NCI-H2196 treated with DMSO at 0.1 percent for 48 hours (cell line): ENCODE results near the gene MAML2.

Source experiments
- DNase-seq: peaks from one replicate; lab custom pipeline; 2025; ENCODE audit not compliant: unreplicated experiment; lab: John Stamatoyannopoulos, UW

MAML2 gene

GRCh38 chr11:96021901-96022650 lies 320.9 kb downstream of the MAML2 start:
- no peak for DNase-seq

DNA sequence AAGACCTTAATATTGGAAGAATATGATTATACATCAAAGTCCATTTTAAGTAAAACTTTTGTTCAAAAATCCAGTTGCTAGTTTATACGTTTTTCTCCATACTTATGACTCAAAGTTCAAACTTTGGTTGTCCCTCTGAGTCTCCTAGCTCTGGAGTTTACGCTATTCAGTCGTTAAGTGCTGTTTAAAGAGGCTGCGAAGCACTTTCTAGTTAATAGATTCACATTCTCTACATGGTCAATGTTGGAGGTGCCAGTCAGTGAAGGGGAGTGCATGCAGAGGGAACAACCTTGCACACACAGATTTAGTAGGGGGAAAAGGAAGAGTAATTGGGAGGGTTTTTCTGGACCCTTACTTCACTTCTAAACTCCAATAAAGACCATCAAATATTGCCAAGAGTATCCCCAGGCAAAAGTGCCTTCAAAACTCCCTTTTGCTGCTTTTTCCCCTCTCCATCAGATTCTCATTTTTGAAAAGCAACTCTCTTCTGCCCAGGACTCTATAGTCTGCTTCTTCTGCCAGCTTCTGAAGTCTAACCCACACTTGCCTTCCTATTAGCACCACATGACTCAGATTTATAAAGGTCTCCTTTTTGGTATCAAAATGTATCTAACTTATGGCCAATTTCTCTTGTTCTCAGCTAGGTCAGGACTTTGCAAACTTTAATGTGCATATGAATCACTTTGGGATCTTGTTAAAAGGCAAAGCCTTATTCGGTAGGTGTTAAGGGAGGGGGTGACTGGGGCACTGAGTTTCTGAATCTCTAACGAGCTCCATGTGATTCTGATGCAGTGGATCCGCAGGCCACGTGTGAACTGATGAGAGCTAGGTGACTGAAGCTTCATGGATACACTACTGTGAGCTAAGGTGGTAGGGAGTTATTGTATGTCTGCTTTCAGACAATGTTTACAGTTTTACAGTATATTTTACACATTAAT lies 322.9 kb downstream of the MAML2 start:
- no peak for DNase-seq

- DNase-seq: no peak
Observed at GRCh38 chr11:96019281-96019680, 323.7 kb downstream of the MAML2 start.

DNA sequence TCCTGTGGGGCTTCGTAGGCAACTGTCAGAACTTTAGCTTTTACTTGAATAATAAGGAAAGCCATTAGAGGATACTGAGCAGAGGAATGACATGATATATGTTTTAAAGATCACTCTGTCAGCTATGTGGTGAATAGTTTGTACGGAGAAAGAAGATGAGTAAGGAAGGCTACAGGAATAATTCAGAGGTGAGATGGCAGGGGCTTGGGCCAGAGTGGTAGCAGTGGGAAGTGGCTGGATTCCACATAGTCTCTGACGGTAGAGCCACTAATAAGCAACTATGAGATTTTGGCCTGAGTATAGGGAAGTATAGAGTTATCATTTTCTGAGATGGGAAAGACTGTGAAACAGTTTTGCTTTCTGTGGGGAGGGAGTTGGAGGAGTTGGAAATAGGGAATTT lies 325.1 kb downstream of the MAML2 start:
- DNase-seq: no peak

GRCh38 chr11:96016978-96017502 lies 326.0 kb downstream of the MAML2 start:
- DNase-seq: no peak

DNA sequence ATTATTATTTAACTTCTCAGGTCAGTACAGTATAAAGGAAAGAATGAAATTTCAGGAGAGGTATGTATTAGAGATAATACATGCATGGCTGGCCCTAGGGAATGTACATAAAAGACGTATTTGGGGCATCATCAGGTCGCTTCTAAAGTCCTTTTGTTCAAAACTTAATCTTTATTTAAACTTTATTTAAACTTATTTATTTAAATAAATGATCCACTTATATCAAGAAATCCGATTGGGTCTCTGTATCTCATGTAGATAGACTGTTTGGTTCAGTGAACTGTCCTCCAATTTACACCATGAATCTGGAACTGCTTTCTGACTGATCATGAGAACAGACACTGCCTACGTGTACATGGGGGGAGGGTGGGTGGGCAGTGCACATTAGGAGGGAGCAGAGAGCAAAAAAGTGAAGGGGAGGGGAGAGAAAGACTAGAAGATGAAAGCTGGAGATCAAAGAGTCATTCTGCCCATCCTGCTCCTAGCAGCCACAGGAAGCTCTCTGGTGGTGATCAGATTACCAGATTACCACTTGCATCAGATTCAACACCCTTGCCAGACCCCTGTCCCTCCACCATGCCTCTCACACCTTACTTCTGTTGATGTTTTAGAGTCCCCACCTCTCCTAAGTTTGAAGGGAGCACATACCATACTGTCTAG lies 327.0 kb downstream of the MAML2 start:
- no peak for DNase-seq

- DNase-seq: no peak
Observed at GRCh38 chr11:96014217-96014616, 328.8 kb downstream of the MAML2 start.

DNA sequence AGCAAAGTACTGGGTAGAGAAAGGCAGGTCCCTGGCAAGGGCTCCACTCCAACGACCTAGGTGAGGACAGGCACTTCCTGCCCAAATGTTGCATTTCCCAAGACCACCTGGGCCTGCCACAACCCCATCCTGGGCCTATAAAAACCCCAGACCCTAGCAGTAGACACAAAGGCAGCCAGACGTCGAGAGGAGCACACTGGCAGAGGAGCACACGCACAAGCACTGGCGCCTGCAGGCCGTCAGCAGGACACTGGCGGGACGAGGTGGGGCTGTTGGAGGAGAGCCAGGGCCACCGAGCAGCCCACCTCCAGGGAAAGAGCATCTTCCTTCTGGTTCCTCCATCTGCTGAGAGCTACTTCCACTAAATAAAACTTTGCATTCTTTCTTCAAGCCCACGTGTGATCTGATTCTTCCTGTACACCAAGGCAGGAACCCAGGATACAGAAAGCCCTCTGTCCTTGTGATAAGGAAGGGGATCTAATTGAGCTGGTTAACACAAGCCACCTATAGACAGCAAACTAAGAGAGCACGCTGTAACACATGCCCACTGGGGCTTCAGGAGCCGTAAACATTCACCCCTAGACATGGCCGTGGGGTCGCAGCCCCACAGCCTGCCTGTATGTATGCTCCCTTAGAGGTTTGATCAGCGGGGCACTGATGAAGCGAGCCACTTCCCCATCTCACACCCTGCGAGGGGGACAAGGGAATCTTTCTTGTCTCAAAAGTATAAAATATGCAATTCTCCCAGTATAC lies 329.4 kb downstream of the MAML2 start:
- no peak for DNase-seq

- DNase-seq: no peak
Observed at GRCh38 chr11:96012086-96012824, 330.7 kb downstream of the MAML2 start.

- no peak for DNase-seq
Observed at GRCh38 chr11:96010683-96011082, 332.3 kb downstream of the MAML2 start.

- DNase-seq: no peak
Observed at GRCh38 chr11:96008161-96008720, 334.8 kb downstream of the MAML2 start.

- no peak for DNase-seq
Observed at GRCh38 chr11:96006037-96006436, 337.0 kb downstream of the MAML2 start.

- DNase-seq: no peak
Observed at GRCh38 chr11:96004862-96005261, 338.1 kb downstream of the MAML2 start.

GRCh38 chr11:96002754-96003290 lies 340.2 kb downstream of the MAML2 start:
- DNase-seq: no peak

DNA sequence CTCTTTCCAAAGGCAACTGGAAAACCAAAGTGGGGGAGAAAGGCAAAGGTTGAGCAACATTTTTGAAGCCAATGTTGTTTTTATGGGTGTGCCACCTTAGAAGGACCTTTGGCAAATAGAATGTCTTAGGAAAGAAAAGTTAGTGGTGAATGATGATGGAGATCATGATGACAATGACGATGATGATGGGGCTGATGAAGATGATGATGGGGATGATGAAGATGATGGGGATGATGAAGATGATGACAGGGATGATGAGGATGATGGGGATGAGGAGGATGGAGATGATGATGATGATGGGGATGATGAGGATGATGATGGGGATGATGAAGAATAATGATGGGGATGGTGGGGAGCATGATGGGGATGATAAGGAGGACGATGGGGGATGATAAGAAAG lies 340.7 kb downstream of the MAML2 start:
- no peak for DNase-seq

DNA sequence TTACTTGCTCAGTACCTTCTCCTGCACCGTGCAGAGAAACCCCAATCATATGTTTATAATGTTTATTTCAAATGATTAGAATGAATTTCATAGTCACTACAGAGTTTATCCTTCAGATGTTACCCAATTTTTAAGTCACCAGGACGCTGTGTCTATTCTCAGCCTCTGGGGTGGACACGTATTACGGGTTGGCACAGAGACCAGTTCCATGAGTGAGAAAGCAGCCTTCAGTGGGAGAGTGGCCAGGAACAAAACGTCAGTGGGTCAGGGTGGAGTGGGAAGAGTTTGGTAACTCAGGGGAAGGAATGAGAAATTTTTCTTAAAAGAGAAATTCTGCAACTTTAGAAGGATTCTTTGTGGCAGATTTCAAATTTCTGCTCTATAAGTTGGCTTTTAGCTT lies 342.0 kb downstream of the MAML2 start:
- DNase-seq: no peak

DNA sequence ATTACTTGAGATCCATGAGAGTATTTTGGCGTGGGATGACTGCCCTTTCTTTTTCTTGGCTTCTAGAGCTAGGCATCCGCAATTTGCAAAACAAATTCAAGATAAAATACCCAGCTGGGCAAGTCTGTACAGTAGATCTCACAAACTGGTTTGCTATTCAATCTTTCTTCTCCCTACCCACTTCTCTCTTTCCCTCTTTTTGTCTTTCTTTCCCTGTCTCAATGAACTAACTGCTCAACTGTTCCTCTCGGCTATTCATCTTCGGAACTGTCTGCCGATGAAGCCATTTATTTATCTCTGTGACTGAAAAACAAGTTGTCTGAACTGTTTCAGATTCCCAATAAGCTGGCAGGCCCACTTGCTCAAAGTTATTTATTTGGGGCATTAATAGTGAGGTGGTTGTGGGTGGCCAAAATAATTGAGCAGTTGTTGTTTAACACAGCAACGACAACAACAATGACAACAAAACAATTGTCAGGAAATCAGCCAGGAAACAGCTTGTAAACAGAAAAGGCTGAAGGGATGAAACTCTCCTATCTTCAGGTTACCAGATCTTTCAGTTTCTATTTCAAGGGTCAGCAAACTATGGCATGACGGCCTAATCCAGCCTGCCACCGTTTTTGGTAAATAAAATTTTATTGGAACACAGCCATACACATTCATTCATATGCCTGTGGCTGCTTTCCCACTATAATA lies 343.1 kb downstream of the MAML2 start:
- DNase-seq: no peak

GRCh38 chr11:95996621-95997235 lies 346.3 kb downstream of the MAML2 start:
- no peak for DNase-seq
